ENCODE measurements around the gene LRAT.
"Not testable (repeated sequence)": the region's sequence is repeated elsewhere in the genome, so short reads cannot be mapped to it uniquely, and the experiment has no call there.

LRAT gene

GRCh38 chr4:154743683-154744340 is at the start of gene LRAT:
LRAT (plus strand) TSS chr4:154744000; CDS start chr4:154744327, 327 bp downstream.
- DNase-seq, result peak in 2 of 3 experiments; percentile 91 to 92

- DNase-seq, result no peak
Measured at GRCh38 chr4:154707877-154708276, 35.9 kb upstream of the LRAT start.

- DNase-seq, result no peak
Measured at GRCh38 chr4:154709550-154709949, 34.2 kb upstream of the LRAT start.

GRCh38 chr4:154711522-154711921 is 32.3 kb upstream of the LRAT start:
- no peak for DNase-seq

- DNase-seq, result peak in 1 of 3 experiments; percentile 4
Measured at GRCh38 chr4:154714339-154715040, 29.3 kb upstream of the LRAT start.

GRCh38 chr4:154719087-154719486 is 24.7 kb upstream of the LRAT start:
- DNase-seq, result no peak

- no peak for DNase-seq
Measured at GRCh38 chr4:154720123-154720522, 23.7 kb upstream of the LRAT start.

GRCh38 chr4:154720618-154721267 is 23.1 kb upstream of the LRAT start:
- DNase-seq, result no peak

GRCh38 chr4:154722262-154722661 is 21.5 kb upstream of the LRAT start:
- no peak for DNase-seq

- not testable (repeated sequence) for DNase-seq
Measured at GRCh38 chr4:154723601-154724000, 20.2 kb upstream of the LRAT start.

GRCh38 chr4:154727540-154727939 is 16.3 kb upstream of the LRAT start:
- peak in 2 of 3 experiments; percentile 45 to 87 for DNase-seq

- no peak for DNase-seq
Measured at GRCh38 chr4:154731756-154732155, 12.0 kb upstream of the LRAT start.

- no peak for DNase-seq
Measured at GRCh38 chr4:154732669-154733068, 11.1 kb upstream of the LRAT start.

GRCh38 chr4:154736770-154737169 is 7.0 kb upstream of the LRAT start:
- DNase-seq, result no peak

- no peak for DNase-seq
Measured at GRCh38 chr4:154738426-154738825, 5.4 kb upstream of the LRAT start.

GRCh38 chr4:154739111-154739510 is 4.7 kb upstream of the LRAT start:
- peak in 1 of 3 experiments; percentile 20 for DNase-seq

GRCh38 chr4:154740462-154740861 is 3.3 kb upstream of the LRAT start:
- no peak for DNase-seq

- DNase-seq, result no peak
Measured at GRCh38 chr4:154741131-154741665, 2.6 kb upstream of the LRAT start.

- no peak for DNase-seq
Measured at GRCh38 chr4:154741922-154742850, 1.6 kb upstream of the LRAT start.

- DNase-seq, result peak in 1 of 3 experiments; percentile 88
Measured at GRCh38 chr4:154744341-154744926, 634 bp downstream of the LRAT start.

- DNase-seq, result no peak
Measured at GRCh38 chr4:154757713-154758112, 13.9 kb downstream of the LRAT start.

GRCh38 chr4:154760895-154761294 is 17.1 kb downstream of the LRAT start:
- DNase-seq, result no peak

Measured in NCI-H1417 (cell line).